ENCODE measurements around the gene LAMTOR3. TPM values are rescaled to one million over a fixed set of nuclear protein-coding genes. Genes with fewer than 3 reads are reported as not detected.

The LAMTOR3 gene
- total and polyA plus RNA-seq, 10 of the 15 experiments (the other 5 are each of a cell fraction or from before 2014, with no cell fraction given): 30.1 to 120 (median 65.5) TPM

DNA sequence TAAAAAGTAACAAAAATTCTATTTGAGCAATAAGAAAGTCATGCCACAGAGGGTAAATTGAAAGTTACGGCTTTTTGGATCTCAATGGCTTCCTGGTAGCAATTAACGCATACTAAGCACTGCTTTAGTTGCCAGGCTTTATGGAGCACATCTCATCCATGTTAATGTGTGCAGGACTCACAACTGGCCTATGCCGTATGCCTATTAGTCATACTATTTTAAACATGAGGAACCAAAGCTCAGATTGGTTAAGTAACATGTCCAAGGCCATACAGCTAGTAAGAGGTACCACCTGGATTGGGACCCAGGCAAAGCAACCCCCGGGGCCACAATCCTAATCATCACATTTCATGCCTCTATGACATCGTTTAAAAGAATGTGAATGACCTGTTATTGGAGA, 60.5 kb downstream of the LAMTOR3 start (continued):
- TF ChIP-seq, protein P1, sequence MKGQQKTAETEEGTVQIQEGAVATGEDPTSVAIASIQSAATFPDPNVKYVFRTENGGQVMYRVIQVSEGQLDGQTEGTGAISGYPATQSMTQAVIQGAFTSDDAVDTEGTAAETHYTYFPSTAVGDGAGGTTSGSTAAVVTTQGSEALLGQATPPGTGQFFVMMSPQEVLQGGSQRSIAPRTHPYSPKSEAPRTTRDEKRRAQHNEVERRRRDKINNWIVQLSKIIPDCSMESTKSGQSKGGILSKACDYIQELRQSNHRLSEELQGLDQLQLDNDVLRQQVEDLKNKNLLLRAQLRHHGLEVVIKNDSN (IDR thresholded peaks at IDR 0.05; ENCODE audit: borderline replicate concordance, extremely low read length, insufficient read depth, low read depth, low read length): no peak

DNA sequence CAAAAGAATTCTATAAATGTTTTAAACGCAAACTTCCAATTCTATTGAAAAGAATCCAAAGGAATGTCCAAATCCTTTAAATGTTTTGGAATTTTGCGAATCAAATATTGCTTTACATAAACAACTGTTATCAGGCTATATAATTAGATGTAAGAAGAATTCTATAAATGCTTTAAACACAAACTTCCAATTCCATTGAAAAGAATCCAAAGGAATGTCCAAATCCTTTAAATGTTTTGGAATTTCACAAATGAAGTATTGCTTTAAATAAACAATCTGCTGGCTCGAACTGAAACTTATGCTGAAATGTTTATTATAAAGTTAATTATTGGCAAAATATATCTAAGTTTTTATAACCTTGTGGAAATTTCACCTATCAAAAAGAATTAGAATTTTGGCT, 61.5 kb downstream of the LAMTOR3 start:
- in situ Hi-C loops (cut with MboI) (loop anchor here (25.0 kb wide), 1 partner anchor 1180 kb away; no protein-coding TSS in a partner anchor), intact Hi-C loops (cut with micrococcal nuclease; ENCODE audit: unreplicated experiment) (no loop called here)
- no peak overlapping the region for H3K4me2 ChIP-seq (ENCODE audit: control insufficient read depth, insufficient read depth)
- no peak overlapping the region for H2AFZ ChIP-seq (ENCODE audit: control insufficient read depth, low read depth, low read length)
- TF ChIP-seq MEF2A (IDR thresholded peaks at IDR 0.05; ENCODE audit: insufficient read depth, low read depth, low read length) (no peak), ZNF384 (IDR thresholded peaks at IDR 0.05; ENCODE audit: borderline replicate concordance, low read depth, low read length) (no peak)
- TF ChIP-seq, protein P2, sequence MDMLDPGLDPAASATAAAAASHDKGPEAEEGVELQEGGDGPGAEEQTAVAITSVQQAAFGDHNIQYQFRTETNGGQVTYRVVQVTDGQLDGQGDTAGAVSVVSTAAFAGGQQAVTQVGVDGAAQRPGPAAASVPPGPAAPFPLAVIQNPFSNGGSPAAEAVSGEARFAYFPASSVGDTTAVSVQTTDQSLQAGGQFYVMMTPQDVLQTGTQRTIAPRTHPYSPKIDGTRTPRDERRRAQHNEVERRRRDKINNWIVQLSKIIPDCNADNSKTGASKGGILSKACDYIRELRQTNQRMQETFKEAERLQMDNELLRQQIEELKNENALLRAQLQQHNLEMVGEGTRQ (IDR thresholded peaks at IDR 0.05; ENCODE audit: borderline replicate concordance, low read depth, low read length): no peak
- no peak overlapping the region for H3K9ac ChIP-seq (ENCODE audit: control insufficient read depth, insufficient read depth, low read length)
- BruUV-seq (replicated peaks): no TSS peak
- no peaks in the 10 kb centered on the region for H4K20me1 ChIP-seq (ENCODE audit: control insufficient read depth, insufficient read depth)
- no peak for ATAC-seq
- CTCF ChIA-PET: interaction anchor here (1.0 to 1.8 kb wide), 3 partner anchors 8 to 21 kb away, joined by 3 to 8 read pairs (median 4); no protein-coding TSS in a partner anchor
- SMC1A ChIA-PET (ENCODE audit: uncharacterized antibody, unreplicated experiment): interaction anchor here (2.2 to 3.5 kb wide), 2 partner anchors 11 to 13 kb away, joined by 10 to 23 read pairs; no protein-coding TSS in a partner anchor
- no peaks in the 10 kb centered on the region for H3K9me3 ChIP-seq (replicated peaks; ENCODE audit: control insufficient read depth, insufficient read depth, low read length)
- RAD21 ChIA-PET (ENCODE audit: unreplicated experiment): no interaction called here
- H3K36me3 ChIP-seq (ENCODE audit: control insufficient read depth in 2 of 2, insufficient read depth in 2 of 2, low read length in 1 of 2): peaks cover 8 to 13% of the 10 kb centered on the region in 2 experiments; a peak in 3 of 4 replicates
- WGBS (ENCODE audit: insufficient coverage, insufficient replicate concordance, low lambda C conversion rate, missing lambda C conversion rate): 95% methylated on average over 3 of the region's 3 CpGs
- no peak for FAIRE-seq
- H3K4me1 ChIP-seq (ENCODE audit: control insufficient read depth, insufficient read depth, low read length): no peaks in the 10 kb centered on the region
- H3K4me3 ChIP-seq: no peak overlapping the region
- POLR2A ChIA-PET: interaction anchor here (1.1 kb wide), 1 partner anchor 14 kb away, joined by 3 read pairs; no protein-coding TSS in a partner anchor
- H3K27ac ChIP-seq (ENCODE audit: control insufficient read depth, insufficient read depth): no peak overlapping the region
- H3K79me2 ChIP-seq (ENCODE audit: control insufficient read depth, insufficient read depth, low read length): peaks cover 41% of the 10 kb centered on the region
- no peaks in the 10 kb centered on the region for H3K27me3 ChIP-seq (replicated peaks in 1 of 2; ENCODE audit: control insufficient read depth in 2 of 2, insufficient read depth in 2 of 2, low read length in 1 of 2)
- DNase-seq (ENCODE audit: low read depth, low spot score): no peak

All from GM12878 (cell line).